H1 (cell line): ENCODE results near the gene CFAP161. TPM values are rescaled to one million over a fixed set of nuclear protein-coding genes. Genes with fewer than 3 reads are reported as not detected.

ENCODE experiments used
- CTCF ChIA-PET: fragments of 300-600 bp; sonication (Branson Sonifier 250); formaldehyde crosslinking; loops from one replicate; lab custom pipeline; 2021; ENCODE audit not compliant: partially characterized antibody; lab: Charles Lee
- POLR2A ChIA-PET: fragments of 300-600 bp; sonication (Branson Sonifier 250); formaldehyde crosslinking; loops from one replicate; lab custom pipeline; 2021; ENCODE audit warnings: inconsistent platforms; ENCODE audit not compliant: partially characterized antibody; lab: Charles Lee
- DNase-seq, 2 experiments: peaks; one replicate each; pipeline versions ENCODE4 v3.0.0 to v3.0.0-alpha.2; 2010 to 2022; ENCODE audit warnings: low spot score in 2 of 2, low read depth in 1 of 2, mixed read lengths in 1 of 2
- FAIRE-seq: peaks from 2 replicates; lab custom pipeline; 2011; peaks lifted over from hg19 to GRCh38; lab: Jason Lieb, UNC
- H2AFZ ChIP-seq: 2 replicates; pipeline ENCODE4 v1.8.1; 2012; ENCODE audit warnings: low read length, inconsistent platforms
- H2AK5ac ChIP-seq: 2 replicates; pipeline ENCODE4 v1.6.1; 2013; ENCODE audit warnings: low read depth, low read length
- H2BK120ac ChIP-seq: replicated peaks from 2 replicates; pipeline ENCODE3; 2013; ENCODE audit warnings: low read depth, low read length, inconsistent platforms
- H2BK12ac ChIP-seq: 2 replicates; pipeline ENCODE4 v1.6.1; 2013; ENCODE audit warnings: low read depth, low read length
- H2BK15ac ChIP-seq: 2 replicates; pipeline ENCODE4 v1.6.1; 2013; ENCODE audit warnings: low read length
- H2BK20ac ChIP-seq: 2 replicates; pipeline ENCODE4 v1.6.1; 2013; ENCODE audit warnings: low read length
- H2BK5ac ChIP-seq: 2 replicates; pipeline ENCODE4 v1.6.1; 2013; ENCODE audit warnings: low read depth, low read length
- H3K14ac ChIP-seq: 2 replicates; pipeline ENCODE4 v1.6.1; 2013; ENCODE audit warnings: inconsistent platforms; ENCODE audit not compliant: insufficient read length
- H3K18ac ChIP-seq: 2 replicates; pipeline ENCODE4 v1.6.1; 2013; ENCODE audit warnings: low read length; ENCODE audit errors: extremely low read depth
- H3K23ac ChIP-seq: 2 replicates; pipeline ENCODE4 v1.6.1; 2013; ENCODE audit warnings: inconsistent platforms; ENCODE audit not compliant: insufficient read length
- H3K23me2 ChIP-seq: 2 replicates; pipeline ENCODE4 v1.6.1; 2013; ENCODE audit warnings: low read depth, low read length
- H3K27ac ChIP-seq: 2 replicates; pipeline ENCODE4 v1.6.1; 2011; ENCODE audit warnings: low read depth, low read length, inconsistent platforms
- H3K27me3 ChIP-seq, 4 experiments: replicated peaks in 1 of 4; 1 replicate in 1 of 4; 2 replicates in 3 of 4; pipeline versions ENCODE4 v1.6.1 to v1.8.1; 2011 to 2013; ENCODE audit warnings: low read length in 3 of 4, mild to moderate bottlenecking in 3 of 4, inconsistent platforms in 2 of 4, mixed read lengths in 2 of 4, moderate library complexity in 1 of 4; ENCODE audit not compliant: control insufficient read depth in 3 of 4, insufficient read depth in 3 of 4; ENCODE audit errors: extremely low read depth in 1 of 4
- H3K36me3 ChIP-seq, 4 experiments: 2 replicates each; pipeline versions ENCODE4 v1.6.1 to v1.8.1; 2011 to 2013; ENCODE audit warnings: mild to moderate bottlenecking in 4 of 4, low read length in 3 of 4, moderate library complexity in 2 of 4, control low read depth in 1 of 4, inconsistent platforms in 1 of 4; ENCODE audit not compliant: insufficient read depth in 4 of 4, control insufficient read depth in 2 of 4
- H3K4ac ChIP-seq: replicated peaks from 2 replicates; pipeline ENCODE3; 2013; ENCODE audit warnings: low read length, low read depth, mixed read lengths, inconsistent platforms; ENCODE audit not compliant: insufficient read length
- H3K4me1 ChIP-seq, 4 experiments: replicated peaks in 1 of 4; 1 replicate in 1 of 4; 2 replicates in 3 of 4; pipeline versions ENCODE4 v1.6.1 to v1.8.1; 2011 to 2013; ENCODE audit warnings: low read length in 3 of 4, inconsistent platforms in 2 of 4, mixed read lengths in 1 of 4; ENCODE audit not compliant: insufficient read depth in 4 of 4, control insufficient read depth in 3 of 4
- H3K4me2 ChIP-seq, 2 experiments: 2 replicates each; pipeline versions ENCODE4 v1.6.1 to v1.8.1; 2011 to 2013; ENCODE audit warnings: low read depth in 2 of 2, low read length in 2 of 2, control low read depth in 1 of 2, inconsistent platforms in 1 of 2, mild to moderate bottlenecking in 1 of 2; ENCODE audit not compliant: insufficient read depth in 1 of 2
- H3K4me3 ChIP-seq, 4 experiments: fragments of 200-600, 300-600 bp in 1 of 4; sonication (generic), shearing (Covaris generic), sonication (Bioruptor Twin) in 1 of 4; 2 replicates each; pipeline versions ENCODE4 v1.5.1 to v1.8.1; 2011 to 2016; ENCODE audit warnings: low read length in 4 of 4, low read depth in 3 of 4, control low read depth in 2 of 4, inconsistent platforms in 2 of 4, mild to moderate bottlenecking in 2 of 4, mixed read lengths in 1 of 4, moderate library complexity in 1 of 4; ENCODE audit not compliant: insufficient read depth in 2 of 4; ENCODE audit errors: extremely low read depth in 1 of 4
- H3K56ac ChIP-seq: replicated peaks from 2 replicates; pipeline ENCODE3; 2013; ENCODE audit warnings: low read depth, mild to moderate bottlenecking, mixed read lengths, low read length, inconsistent platforms; ENCODE audit not compliant: insufficient read length
- H3K79me1 ChIP-seq: 2 replicates; pipeline ENCODE4 v1.6.1; 2013; ENCODE audit warnings: low read depth, low read length, control low read depth
- H3K79me2 ChIP-seq, 2 experiments: 2 replicates each; pipeline versions ENCODE4 v1.6.1 to v1.8.1; 2012 to 2013; ENCODE audit warnings: low read length in 2 of 2, mild to moderate bottlenecking in 2 of 2, inconsistent platforms in 1 of 2; ENCODE audit not compliant: insufficient read depth in 2 of 2, control insufficient read depth in 1 of 2
- H3K9ac ChIP-seq, 4 experiments: replicated peaks in 1 of 4; 1 replicate in 1 of 4; 2 replicates in 3 of 4; pipeline versions ENCODE4 v1.6.1 to v1.8.1; 2011 to 2013; ENCODE audit warnings: low read depth in 3 of 4, low read length in 3 of 4, control low read depth in 2 of 4, mild to moderate bottlenecking in 2 of 4, moderate library complexity in 2 of 4, inconsistent platforms in 1 of 4; ENCODE audit errors: extremely low read depth in 1 of 4
- H3K9me3 ChIP-seq, 2 experiments: 2 replicates each; pipeline versions ENCODE4 v1.6.1 to v1.8.1; 2012 to 2013; ENCODE audit warnings: mild to moderate bottlenecking in 2 of 2, moderate library complexity in 2 of 2, control low read depth in 1 of 2, inconsistent platforms in 1 of 2, low read depth in 1 of 2, low read length in 1 of 2, mixed read lengths in 1 of 2; ENCODE audit not compliant: insufficient read depth in 2 of 2
- H4K20me1 ChIP-seq, 2 experiments: replicated peaks in 1 of 2; 2 replicates each; pipeline versions ENCODE3 to v1.8.1; 2011 to 2013; ENCODE audit warnings: inconsistent platforms in 2 of 2, low read length in 2 of 2, mild to moderate bottlenecking in 1 of 2; ENCODE audit not compliant: insufficient read depth in 2 of 2, control insufficient read depth in 1 of 2
- H4K5ac ChIP-seq: 2 replicates; pipeline ENCODE4 v1.6.1; 2013; ENCODE audit warnings: low read length, low read depth, mixed read lengths, inconsistent platforms; ENCODE audit not compliant: insufficient read length
- H4K8ac ChIP-seq: 2 replicates; pipeline ENCODE4 v1.8.0; 2013; ENCODE audit warnings: mild to moderate bottlenecking, moderate library complexity, low read length, inconsistent platforms; ENCODE audit not compliant: insufficient read depth; ENCODE audit errors: extremely low read depth
- H4K91ac ChIP-seq: replicated peaks from 2 replicates; pipeline ENCODE3; 2013; ENCODE audit warnings: low read length, mixed read lengths, inconsistent platforms; ENCODE audit not compliant: insufficient read length
- RAD21 ChIP-seq, 2 experiments: IDR thresholded peaks in 1 of 2; conservative IDR thresholded peaks in 1 of 2; 2 replicates each; pipeline ENCODE4 v1.6.1; 2011; ENCODE audit warnings: low read depth in 2 of 2, low read length in 2 of 2, improper control_type of control experiment in 1 of 2, inconsistent platforms in 1 of 2, mild to moderate bottlenecking in 1 of 2, moderate library complexity in 1 of 2
- WGBS, 2 experiments: shearing (Covaris generic) in 1 of 2; methylation state at CpG; one replicate each; pipeline versions ENCODE4 v1.1.6 to v1.1.7; 2013 to 2015; ENCODE audit warnings: low lambda C conversion rate in 2 of 2, mixed read lengths in 2 of 2, inconsistent platforms in 1 of 2, low coverage in 1 of 2, missing lambda C conversion rate in 1 of 2; ENCODE audit not compliant: insufficient replicate concordance in 2 of 2, insufficient coverage in 1 of 2, insufficient read length in 1 of 2; ENCODE audit errors: extremely low coverage in 1 of 2, missing lambda C conversion rate in 1 of 2; 5-methylcytosine and 5-hydroxymethylcytosine counted together
- polyA plus RNA-seq, 7 experiments: library from polyadenylated mRNA; depleted of rRNA in 3 of 7; stranded (reverse) in 5 of 7; unstranded in 2 of 7; fragments of >200 nt in 5 of 7; fragments of 200-250 nt in 2 of 7; gene quantifications; 1 replicate in 5 of 7; 2 replicates in 1 of 7; 4 replicates in 1 of 7; pipeline versions ENCODE4 v1.2.1 to v1.2.3, GENCODE V29; 2011 to 2013; ENCODE audit warnings: missing spikeins in 2 of 7, mixed read lengths in 2 of 7
- total RNA-seq: library from RNA; stranded (reverse); fragmentation: NEBNext Ultra II Directional; extraction: Animal tissue kit (Norgen Biotek cat#: 25700); gene quantifications from 2 replicates; pipeline ENCODE4 v1.2.1, GENCODE V29; 2021
- TF ChIP-seq, protein P1 (sequence below): IDR thresholded peaks from 2 replicates; pipeline ENCODE4 v1.6.1; 2012; ENCODE audit warnings: inconsistent platforms

The CFAP161 gene
- total and polyA plus RNA-seq, 2 of the 8 experiments (the other 6 are each of a cell fraction or from before 2014, with no cell fraction given) = 0.05 TPM; not detected in 1

DNA sequence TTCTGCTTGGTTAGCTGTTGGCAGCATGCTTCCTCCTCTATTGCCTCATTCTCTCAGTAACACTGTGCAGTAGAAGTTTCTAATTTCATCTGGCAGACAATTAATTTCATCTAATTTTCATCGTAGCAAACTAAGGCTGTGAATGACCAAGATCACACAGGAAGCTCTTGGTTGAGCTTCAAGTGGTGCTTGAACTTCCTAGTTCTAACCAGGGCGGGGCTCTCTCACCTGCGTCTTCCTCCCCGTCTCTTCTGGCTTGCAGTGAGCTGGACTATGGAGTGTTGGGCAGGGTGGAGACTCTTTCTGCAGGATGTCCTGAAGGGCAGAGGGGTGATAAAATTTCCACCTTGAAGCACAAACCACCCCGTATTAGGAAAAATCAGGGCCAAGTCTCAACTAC is 60.7 kb downstream of the CFAP161 start:
- Histone ChIP-seq H3K27me3 (no peaks in the 10 kb centered on the region), H3K4ac (no peak overlapping the region), H4K5ac (no peak overlapping the region), H2BK120ac (no peak overlapping the region), H2AK5ac (no peak overlapping the region), H2BK15ac (0 out of 2 replicates have a peak overlapping the region, but pooled peaks have one; percentile 53), H3K9me3 (no peaks in the 10 kb centered on the region), H2BK12ac (no peak overlapping the region), H3K36me3 (no peaks in the 10 kb centered on the region), H3K56ac (no peak overlapping the region), H3K79me2 (no peaks in the 10 kb centered on the region), H2BK20ac (no peak overlapping the region), H4K8ac (no peak overlapping the region), H4K20me1 (no peaks in the 10 kb centered on the region), H3K23me2 (no peaks in the 10 kb centered on the region), H4K91ac (no peak overlapping the region), H3K27ac (no peak overlapping the region), H3K4me3 (no peak overlapping the region), H3K4me2 (no peak overlapping the region), H3K18ac (no peak overlapping the region), H3K9ac (no peak overlapping the region), H3K79me1 (no peaks in the 10 kb centered on the region), H3K23ac (no peak overlapping the region), H2AFZ (no peak overlapping the region), H2BK5ac (no peak overlapping the region), H3K14ac (no peak overlapping the region), H3K4me1 (no peaks in the 10 kb centered on the region; a peak in 1 of 7 replicates)
- no peak for DNase-seq
- CTCF ChIA-PET = interaction anchor here (0.9 to 6.5 kb wide), 3 partner anchors 10 to 73 kb away, joined by 3 to 46 read pairs (median 4); no protein-coding TSS in a partner anchor
- POLR2A ChIA-PET = no interaction called here
- TF ChIP-seq, protein P1, sequence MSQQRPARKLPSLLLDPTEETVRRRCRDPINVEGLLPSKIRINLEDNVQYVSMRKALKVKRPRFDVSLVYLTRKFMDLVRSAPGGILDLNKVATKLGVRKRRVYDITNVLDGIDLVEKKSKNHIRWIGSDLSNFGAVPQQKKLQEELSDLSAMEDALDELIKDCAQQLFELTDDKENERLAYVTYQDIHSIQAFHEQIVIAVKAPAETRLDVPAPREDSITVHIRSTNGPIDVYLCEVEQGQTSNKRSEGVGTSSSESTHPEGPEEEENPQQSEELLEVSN = no peak; the same call in 1 of the 2 replicates
- 0 out of 4 replicates have a peak, but pooled peaks of 1 of the 2 experiments have one; percentile 15 for TF ChIP-seq RAD21 (IDR thresholded peaks at IDR 0.05 in 1 of 2, conservative IDR thresholded peaks at IDR 0.05 in 1 of 2; ENCODE audit: low read depth in 2 of 2, low read length in 2 of 2)
- 88% methylated on average over 5 of the region's 5 CpGs; no CpG with 5 or more reads in 1 of the 2 experiments for WGBS, 2 experiments
- FAIRE-seq = no peak
